ENCODE data around the gene AZGP1.
"Not testable (repeated sequence)": the region's sequence is repeated elsewhere in the genome, so short reads cannot be mapped to it uniquely, and the experiment has no call there.

The AZGP1 gene

GRCh38 chr7:99975782-99976521 lies at the start of gene AZGP1:
Gene AZGP1, minus strand, starts transcription at chr7:99976031. Its CDS starts 11 bp downstream, at chr7:99976020.
- DNase-seq (ENCODE audit: low read depth), result peak; percentile 8

DNA sequence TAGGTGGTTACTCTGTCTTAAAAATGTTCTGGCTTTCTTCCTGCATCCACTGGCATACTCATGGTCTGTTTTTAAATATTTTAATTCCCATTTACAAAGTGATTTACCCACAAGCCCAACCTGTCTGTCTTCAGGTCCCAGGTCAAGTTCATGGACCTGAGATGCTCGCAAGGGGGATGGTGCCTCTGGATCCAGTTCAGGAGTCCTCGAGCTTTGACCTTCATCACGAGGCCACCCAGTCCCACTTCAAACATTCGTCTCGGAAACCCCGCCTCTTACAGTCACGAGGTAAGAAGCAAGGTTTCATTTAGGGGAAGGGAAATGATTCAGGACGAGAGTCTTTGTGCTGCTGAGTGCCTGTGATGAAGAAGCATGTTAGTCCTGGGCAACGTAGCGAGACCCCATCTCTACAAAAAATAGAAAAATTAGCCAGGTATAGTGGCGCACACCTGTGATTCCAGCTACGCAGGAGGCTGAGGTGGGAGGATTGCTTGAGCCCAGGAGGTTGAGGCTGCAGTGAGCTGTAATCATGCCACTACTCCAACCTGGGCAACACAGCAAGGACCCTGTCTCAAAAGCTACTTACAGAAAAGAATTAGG lies 48.3 kb upstream of the AZGP1 start:
- no peak for DNase-seq (ENCODE audit: low read depth)

DNA sequence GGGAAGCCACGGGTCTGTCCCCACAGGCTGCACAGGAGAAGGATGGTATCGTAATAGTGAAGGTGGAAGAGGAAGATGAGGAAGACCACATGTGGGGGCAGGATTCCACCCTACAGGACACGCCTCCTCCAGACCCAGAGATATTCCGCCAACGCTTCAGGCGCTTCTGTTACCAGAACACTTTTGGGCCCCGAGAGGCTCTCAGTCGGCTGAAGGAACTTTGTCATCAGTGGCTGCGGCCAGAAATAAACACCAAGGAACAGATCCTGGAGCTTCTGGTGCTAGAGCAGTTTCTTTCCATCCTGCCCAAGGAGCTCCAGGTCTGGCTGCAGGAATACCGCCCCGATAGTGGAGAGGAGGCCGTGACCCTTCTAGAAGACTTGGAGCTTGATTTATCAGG lies 47.7 kb upstream of the AZGP1 start:
- DNase-seq (ENCODE audit: low read depth), result no peak

GRCh38 chr7:100022621-100023020 lies 46.8 kb upstream of the AZGP1 start:
- no peak for DNase-seq (ENCODE audit: low read depth)

DNA sequence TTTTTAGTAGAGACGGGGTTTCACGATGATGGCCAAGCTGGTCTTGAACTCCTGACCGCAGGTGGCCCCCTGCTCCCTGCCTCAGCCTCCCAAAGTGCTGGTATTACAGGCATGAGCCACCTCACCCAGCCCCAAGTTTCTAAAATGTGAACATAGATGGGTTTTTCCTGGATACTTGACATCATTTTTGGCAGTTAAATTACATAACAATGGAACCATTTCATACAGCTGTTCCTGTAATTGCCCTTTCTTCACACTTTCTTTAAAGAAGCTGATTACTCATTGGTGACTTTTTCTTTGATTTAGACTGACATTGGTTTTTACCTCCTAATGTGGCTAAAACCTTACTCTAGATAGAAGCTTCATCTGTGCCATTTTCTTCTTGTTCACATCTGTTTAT lies 45.5 kb upstream of the AZGP1 start:
- no peak for DNase-seq (ENCODE audit: low read depth)

- no peak for DNase-seq (ENCODE audit: low read depth)
These were observed 44.1 kb upstream of the AZGP1 start for GRCh38 chr7:100019908-100020307.

- no peak for DNase-seq (ENCODE audit: low read depth)
These were observed 42.0 kb upstream of the AZGP1 start for GRCh38 chr7:100017875-100018274.

DNA sequence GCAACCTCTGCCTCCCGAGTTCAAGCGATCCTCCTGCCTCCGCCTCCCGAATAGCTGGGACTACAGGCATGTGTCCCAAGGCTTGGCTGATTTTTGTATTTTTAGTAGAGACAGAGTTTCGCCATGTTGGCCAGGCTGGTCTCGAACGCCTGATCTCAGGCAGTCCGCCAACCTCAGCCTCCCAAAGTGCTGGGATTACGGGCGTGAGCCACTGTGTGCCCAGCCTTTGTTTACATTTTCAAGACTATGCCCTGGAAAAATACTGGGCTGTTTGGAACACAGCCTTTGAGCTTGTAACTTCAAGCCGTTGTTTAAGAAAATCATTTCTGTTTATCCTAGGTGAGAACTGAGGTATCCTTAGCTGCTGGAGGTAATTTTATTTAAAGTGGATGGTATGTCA lies 41.5 kb upstream of the AZGP1 start:
- DNase-seq (ENCODE audit: low read depth), result no peak

- peak; percentile 12 for DNase-seq (ENCODE audit: low read depth)
These were observed 40.5 kb upstream of the AZGP1 start for GRCh38 chr7:100016215-100016901.

DNA sequence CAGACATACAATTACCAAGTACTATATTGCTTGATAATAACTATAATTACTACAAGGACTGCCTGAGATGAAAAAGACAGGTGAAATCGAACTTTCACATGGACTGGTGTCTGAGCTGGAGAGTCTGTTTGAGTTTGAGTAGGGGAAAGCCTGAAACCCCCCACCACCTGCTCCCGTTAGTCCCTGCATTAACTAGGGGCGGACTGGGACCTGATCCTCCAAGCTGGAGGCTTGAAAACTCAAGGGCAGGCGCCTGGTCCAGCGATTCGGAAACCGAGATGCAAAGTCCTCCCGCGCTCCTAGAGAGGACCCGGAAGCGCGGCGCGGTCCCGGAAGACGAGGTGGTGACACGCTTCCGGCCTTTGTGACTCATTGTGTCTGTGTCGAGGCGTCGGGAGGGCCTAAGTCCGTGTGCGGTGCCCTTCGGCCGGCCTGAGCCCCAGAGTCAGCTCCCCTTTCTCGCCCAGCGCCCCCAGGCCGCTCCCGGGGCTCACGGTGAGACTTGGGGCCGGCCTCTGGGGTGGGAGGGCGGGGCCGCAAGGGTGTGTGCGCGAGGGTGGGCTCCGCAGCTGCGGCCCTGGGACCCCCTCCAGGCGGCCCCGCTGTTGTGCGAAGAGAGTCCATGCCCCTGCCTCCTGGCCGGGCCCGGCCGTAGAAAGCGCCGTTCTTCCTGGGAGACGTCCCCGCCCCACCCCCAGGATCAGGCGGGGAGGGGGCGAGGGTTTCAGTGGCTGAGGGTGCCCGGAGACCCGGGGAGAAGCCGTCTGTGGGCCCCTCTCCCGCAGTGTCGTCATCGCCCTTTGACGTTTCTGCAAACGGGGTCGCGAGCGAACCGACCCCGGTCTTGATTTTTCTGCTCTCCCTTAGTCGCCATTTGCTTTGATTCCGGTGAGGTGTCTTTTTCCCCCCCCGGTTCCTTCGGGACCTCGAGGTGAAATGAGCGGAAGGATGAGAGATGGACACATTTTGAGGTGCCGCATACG lies 39.7 kb upstream of the AZGP1 start, which contains the start of gene ZKSCAN1:
Gene ZKSCAN1, plus strand, starts transcription at position 365 of the 983 bp plus-strand sequence. CDS start 7,911 bp downstream, outside the sequence.
- DNase-seq (ENCODE audit: low read depth), result peak; percentile 91

DNA sequence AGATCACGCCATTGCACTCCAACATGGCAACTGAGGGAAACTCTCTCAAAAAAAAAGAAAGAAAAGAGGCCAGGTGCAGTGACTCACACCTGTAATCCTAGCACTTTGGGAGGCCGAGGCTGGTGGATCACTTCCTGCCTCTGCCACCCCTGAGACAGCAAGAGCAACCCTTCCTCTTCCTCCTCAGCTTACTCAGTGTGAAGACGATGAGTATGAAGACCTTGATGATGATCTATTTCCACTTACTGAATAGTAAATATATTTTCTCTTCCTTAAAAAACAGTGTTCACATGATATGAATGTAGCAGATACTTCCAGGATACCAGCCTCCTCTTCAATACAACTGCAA lies 37.5 kb upstream of the AZGP1 start:
- no peak for DNase-seq (ENCODE audit: low read depth)

DNA sequence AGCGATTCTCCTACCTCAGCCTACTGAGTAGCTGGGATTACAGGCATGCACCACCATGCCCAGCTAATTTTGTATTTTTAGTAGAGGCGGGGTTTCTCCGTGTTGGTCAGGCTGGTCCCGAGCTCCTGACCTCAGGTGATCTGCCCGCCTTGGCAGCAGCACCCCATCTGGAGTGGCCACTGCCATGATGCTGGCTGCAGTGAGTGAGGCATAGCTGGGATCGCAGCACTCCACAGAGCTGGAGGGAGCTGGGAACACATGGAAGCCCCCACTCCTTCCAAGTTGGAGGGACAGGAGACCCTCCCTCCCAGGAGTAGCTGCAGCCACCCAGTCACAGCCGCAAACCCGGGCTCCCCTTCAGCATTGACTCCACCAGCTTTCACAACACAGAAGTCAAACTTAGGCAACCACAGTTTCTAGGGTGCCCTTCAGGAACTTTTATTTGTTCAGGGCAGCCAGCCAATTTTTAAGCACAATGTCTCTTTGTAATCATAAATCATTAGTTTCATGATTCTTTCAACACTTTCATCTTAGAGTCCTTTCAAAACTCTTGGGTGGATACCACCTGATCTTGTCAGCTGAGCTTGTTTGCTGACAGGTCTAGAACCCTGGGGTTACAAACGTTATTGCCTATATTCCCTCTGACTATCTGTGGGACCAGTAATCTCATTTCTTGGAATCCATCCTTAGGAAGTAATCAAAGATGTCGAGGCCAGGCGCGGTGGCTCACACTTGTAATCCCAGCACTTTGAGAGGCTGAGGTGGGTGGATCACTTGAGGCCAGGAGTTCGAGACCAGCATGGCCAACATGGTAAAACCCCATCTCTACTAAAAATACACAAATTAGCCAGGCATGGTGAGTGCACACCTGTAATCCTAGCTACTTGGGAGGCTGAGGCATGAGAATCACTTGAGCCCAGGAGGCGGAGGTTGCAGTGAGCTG lies 36.8 kb upstream of the AZGP1 start:
- DNase-seq (ENCODE audit: low read depth), result not testable (repeated sequence)

- no peak for DNase-seq (ENCODE audit: low read depth)
These were observed 35.7 kb upstream of the AZGP1 start for GRCh38 chr7:100011516-100011915.

DNA sequence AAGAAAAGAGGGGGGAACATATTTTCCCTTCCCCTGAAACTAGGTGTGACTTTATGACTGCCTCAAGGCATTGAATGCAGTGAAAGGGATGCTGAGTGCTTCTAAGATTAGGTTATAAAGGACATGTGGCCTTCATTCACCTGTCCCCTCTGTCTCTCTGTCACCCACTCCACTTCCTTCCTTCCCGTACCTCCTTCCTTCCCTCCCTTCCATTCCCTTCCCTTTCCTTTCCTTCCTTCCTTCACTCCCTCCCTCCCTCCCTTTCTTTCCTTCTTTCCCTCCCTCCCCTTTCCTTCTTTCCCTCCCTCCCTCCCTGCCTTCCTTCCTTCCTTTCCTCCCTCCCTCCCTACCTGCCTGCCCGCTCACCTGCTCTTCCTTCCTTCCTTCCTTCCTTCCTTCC lies 35.1 kb upstream of the AZGP1 start:
- DNase-seq (ENCODE audit: low read depth), result no peak

DNA sequence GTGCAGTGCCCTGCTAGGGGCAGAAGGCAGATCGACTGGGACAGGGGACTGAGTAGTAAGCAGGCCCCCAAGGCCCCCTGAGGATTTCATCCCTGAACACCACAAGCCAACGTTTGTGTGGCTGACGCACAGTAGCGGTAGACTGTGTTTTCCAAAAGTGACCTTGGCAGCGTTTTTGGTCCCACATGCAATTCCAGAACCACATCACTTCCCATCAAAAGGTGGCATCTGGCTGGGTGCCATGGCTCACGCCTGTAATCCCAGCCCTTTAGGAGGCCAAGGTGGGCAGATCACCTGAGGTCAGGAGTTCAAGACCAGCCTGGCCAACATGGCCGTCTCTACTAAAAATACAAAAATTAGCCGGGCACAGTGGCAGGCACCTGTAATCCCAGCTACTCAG lies 34.1 kb upstream of the AZGP1 start:
- not testable (repeated sequence) for DNase-seq (ENCODE audit: low read depth)

DNA sequence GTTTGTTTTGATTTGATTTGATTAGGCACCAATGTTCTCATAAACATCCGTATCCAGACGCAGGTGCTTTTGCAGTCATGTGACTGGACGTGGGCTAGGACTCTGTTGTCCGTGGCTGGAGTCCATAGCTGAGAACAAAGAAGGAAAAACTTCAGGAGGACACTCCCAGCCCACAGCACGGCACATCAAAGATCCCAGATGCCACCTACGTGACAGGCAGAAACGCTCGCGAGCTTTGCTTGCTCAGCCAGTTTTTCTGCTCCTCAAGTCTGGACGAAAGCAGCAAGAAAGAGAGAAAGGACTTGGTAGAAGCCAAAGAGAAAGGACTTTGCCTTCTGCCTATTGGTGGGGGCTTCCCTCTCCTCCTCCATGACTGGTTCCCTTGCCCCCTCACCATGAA lies 32.7 kb upstream of the AZGP1 start:
- DNase-seq (ENCODE audit: low read depth), result no peak

DNA sequence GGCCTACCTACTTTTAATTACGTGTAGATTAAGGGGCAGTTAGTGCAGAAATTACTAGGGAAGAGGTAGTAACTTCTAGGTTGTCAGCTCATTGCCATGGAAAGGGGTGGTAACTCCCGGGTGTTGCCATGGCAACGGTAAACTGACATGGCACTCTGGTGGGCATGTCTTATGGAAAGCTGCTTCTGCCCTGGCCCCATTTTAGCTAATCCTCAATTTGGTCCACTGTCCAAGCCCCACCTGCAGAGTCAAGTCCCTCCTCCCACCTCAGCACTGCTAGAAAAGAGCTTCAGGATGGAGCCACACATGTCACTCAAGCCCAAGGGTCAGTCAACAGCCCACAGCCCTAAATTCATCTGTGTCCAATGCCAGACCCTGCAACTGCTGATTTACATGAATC lies 32.1 kb upstream of the AZGP1 start:
- no peak for DNase-seq (ENCODE audit: low read depth)

- DNase-seq (ENCODE audit: low read depth), result no peak
These were observed 28.2 kb upstream of the AZGP1 start for GRCh38 chr7:100003711-100004661.

DNA sequence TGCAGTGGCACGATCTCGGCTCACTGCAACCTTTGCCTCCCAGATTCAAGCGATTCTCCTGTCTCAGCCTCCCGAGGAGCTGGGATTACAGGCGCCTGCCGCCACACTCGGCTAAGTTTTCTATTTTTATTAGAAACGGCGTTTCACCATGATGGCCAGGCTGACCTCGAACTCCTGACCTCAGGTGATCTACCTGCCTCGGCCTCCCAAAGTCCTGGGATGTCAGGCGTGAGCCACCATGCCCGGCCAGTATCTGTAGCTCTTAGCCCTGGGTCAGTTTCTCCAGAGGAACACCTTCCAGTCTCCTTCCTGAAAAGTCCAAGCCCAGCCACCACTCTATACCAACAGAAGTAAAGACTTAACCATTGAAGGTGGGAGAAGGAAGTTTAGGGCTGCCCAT lies 24.4 kb upstream of the AZGP1 start:
- no peak for DNase-seq (ENCODE audit: low read depth)
